OCI-LY1 (cell line): ENCODE measurements around the gene LRRC66.

Experiments
- EZH2 ChIP-seq: fragments of 200-600 bp; sonication (generic), shearing (Covaris generic); IDR thresholded peaks from 2 replicates; pipeline ENCODE4 v1.8.0; 2017; ENCODE audit warnings: borderline replicate concordance, mixed run types, mild to moderate bottlenecking, antibody characterized with exemption, low read length, moderate library complexity, mixed read lengths
- TF ChIP-seq, protein P1 (sequence below): fragments of 200-600 bp; sonication (generic), shearing (Covaris generic); IDR thresholded peaks from 2 replicates; pipeline ENCODE4 v1.5.1; 2017; ENCODE audit warnings: mild to moderate bottlenecking, antibody characterized with exemption, low read length, moderate library complexity, mixed read lengths

DNA sequence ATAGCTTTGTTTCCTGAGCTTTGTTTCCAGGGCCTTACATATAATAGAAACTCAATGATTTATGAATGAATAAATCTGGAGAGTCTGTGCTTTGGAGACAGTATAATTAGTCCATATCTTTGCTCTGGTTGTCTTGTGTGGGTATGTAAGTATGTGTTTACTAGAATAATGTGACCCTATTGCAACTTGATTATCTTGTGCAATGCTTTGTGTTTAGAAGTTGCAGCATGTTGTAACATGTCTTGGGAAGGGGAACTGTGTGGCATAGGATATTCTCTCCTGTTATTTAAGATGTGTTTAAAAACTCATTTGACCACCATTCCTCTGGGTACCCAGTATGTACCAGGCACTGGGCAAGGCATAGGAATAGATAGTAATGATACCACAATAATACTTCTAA, 37.0 kb upstream of the LRRC66 start:
- TF ChIP-seq, protein P1, sequence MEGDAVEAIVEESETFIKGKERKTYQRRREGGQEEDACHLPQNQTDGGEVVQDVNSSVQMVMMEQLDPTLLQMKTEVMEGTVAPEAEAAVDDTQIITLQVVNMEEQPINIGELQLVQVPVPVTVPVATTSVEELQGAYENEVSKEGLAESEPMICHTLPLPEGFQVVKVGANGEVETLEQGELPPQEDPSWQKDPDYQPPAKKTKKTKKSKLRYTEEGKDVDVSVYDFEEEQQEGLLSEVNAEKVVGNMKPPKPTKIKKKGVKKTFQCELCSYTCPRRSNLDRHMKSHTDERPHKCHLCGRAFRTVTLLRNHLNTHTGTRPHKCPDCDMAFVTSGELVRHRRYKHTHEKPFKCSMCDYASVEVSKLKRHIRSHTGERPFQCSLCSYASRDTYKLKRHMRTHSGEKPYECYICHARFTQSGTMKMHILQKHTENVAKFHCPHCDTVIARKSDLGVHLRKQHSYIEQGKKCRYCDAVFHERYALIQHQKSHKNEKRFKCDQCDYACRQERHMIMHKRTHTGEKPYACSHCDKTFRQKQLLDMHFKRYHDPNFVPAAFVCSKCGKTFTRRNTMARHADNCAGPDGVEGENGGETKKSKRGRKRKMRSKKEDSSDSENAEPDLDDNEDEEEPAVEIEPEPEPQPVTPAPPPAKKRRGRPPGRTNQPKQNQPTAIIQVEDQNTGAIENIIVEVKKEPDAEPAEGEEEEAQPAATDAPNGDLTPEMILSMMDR = no peak
- no peak for TF ChIP-seq EZH2
